HepG2 (cell line): ENCODE measurements around the gene GAR1. TPM values are rescaled to one million over a fixed set of nuclear protein-coding genes. Genes with fewer than 3 reads are reported as not detected.
A peak's percentile ranks its signal among the peaks of the same experiment; 100 is the strongest.

Source experiments
- HNF1A ChIP-seq, 2 experiments: sonication (generic) in 1 of 2; formaldehyde crosslinking in 1 of 2; IDR thresholded peaks; 2 replicates each; pipeline versions ENCODE4 v1.4.0 to v1.6.1; 2016 to 2020; ENCODE audit warnings: borderline replicate concordance in 1 of 2, low read depth in 1 of 2, mild to moderate bottlenecking in 1 of 2, missing genetic modification reagents in 1 of 2
- NR2F2 ChIP-seq: IDR thresholded peaks from 2 replicates; pipeline ENCODE4 v1.6.1; 2012; ENCODE audit warnings: low read depth, inconsistent platforms, borderline replicate concordance
- RAD21 ChIP-seq: fragments of 450-650 bp; formaldehyde crosslinking; IDR thresholded peaks from 2 replicates; pipeline ENCODE4 v1.5.0; 2020; ENCODE audit warnings: mild to moderate bottlenecking
- SKI ChIP-seq: fragments of 450-650 bp; IDR thresholded peaks from one replicate; pipeline ENCODE4 v1.6.1; 2018; ENCODE audit warnings: mild to moderate bottlenecking; ENCODE audit not compliant: partially characterized antibody
- STAG1 ChIP-seq: sonication (generic); formaldehyde crosslinking; IDR thresholded peaks from 2 replicates; pipeline ENCODE4 v1.4.0; 2020; ENCODE audit warnings: missing genetic modification reagents
- ZNF318 ChIP-seq: sonication (generic); formaldehyde crosslinking; IDR thresholded peaks from 2 replicates; pipeline ENCODE4 v1.4.0; 2020; ENCODE audit warnings: mild to moderate bottlenecking, missing genetic modification reagents
- ZNF710 ChIP-seq: sonication (generic); formaldehyde crosslinking; IDR thresholded peaks from 2 replicates; pipeline ENCODE4 v1.5.0; 2020; ENCODE audit warnings: mild to moderate bottlenecking, missing genetic modification reagents, borderline replicate concordance
- ZSCAN5A ChIP-seq: sonication (generic); formaldehyde crosslinking; IDR thresholded peaks from 2 replicates; pipeline ENCODE4 v1.8.0; 2022; ENCODE audit warnings: mild to moderate bottlenecking, missing genetic modification reagents, borderline replicate concordance
- polyA plus RNA-seq, 8 experiments: library from polyadenylated mRNA; depleted of rRNA in 3 of 8; stranded (reverse) in 7 of 8; unstranded in 1 of 8; fragments of >200 nt; fragmentation: Illumina TruSeq in 4 of 8; extraction: Trizol in 4 of 8; gene quantifications; 2 replicates each; pipeline versions ENCODE4 v1.2.1 to v1.2.3, GENCODE V29; 2011 to 2016; ENCODE audit warnings: low read depth in 4 of 8, missing spikeins in 1 of 8, mixed read lengths in 1 of 8; ENCODE audit not compliant: insufficient read depth in 1 of 8
- total RNA-seq, 5 experiments: library from RNA; depleted of rRNA; stranded (reverse); fragments of >200 nt; fragmentation: Illumina TruSeq; extraction: Trizol; gene quantifications; 2 replicates each; pipeline ENCODE4 v1.2.3, GENCODE V29; 2016; ENCODE audit warnings: low read depth in 1 of 5
- TF ChIP-seq, protein P1 (sequence below): sonication (generic); formaldehyde crosslinking; IDR thresholded peaks from 2 replicates; pipeline ENCODE4 v1.8.1; 2023; ENCODE audit warnings: mild to moderate bottlenecking, inconsistent platforms, moderate library complexity, missing genetic modification reagents, borderline replicate concordance

The GAR1 gene
- total and polyA plus RNA-seq, 2 of the 13 experiments (the other 11 are each of a cell fraction or from before 2014, with no cell fraction given): 11.3 to 11.4 TPM

GRCh38 chr4:109803924-109804571 lies 11.5 kb upstream of the GAR1 start (continued):
- TF ChIP-seq, protein P1, sequence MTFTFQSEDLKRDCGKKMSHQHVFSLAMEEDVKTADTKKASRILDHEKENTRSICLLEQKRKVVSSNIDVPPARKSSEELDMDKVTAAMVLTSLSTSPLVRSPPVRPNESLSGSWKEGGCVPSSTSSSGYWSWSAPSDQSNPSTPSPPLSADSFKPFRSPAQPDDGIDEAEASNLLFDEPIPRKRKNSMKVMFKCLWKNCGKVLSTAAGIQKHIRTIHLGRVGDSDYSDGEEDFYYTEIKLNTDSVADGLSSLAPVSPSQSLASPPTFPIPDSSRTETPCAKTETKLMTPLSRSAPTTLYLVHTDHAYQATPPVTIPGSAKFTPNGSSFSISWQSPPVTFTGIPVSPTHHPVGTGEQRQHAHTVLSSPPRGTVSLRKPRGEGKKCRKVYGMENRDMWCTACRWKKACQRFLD (CRISPR knock-in tag): no peak
- TF ChIP-seq NR2F2: no peak
- no peak for TF ChIP-seq ZSCAN5A (CRISPR knock-in tag)
- peak; percentile 68 for TF ChIP-seq STAG1 (CRISPR knock-in tag)
- no peak for TF ChIP-seq HNF1A (IDR thresholded peaks at IDR 0.05; ENCODE audit: low read depth)
- no peak for TF ChIP-seq HNF1A (CRISPR knock-in tag; IDR thresholded peaks at IDR 0.05; ENCODE audit: borderline replicate concordance)
- peak; percentile 45 for TF ChIP-seq RAD21 (CRISPR knock-in tag)
- TF ChIP-seq SKI: no peak
- no peak for TF ChIP-seq ZNF710
- no peak for TF ChIP-seq ZNF318
